ENCODE measurements around the gene MAL.

The MAL gene

GRCh38 chr2:95052804-95053479 is 27.4 kb downstream of the MAL start:
- H3K27ac ChIP-seq: no peak overlapping the region
- no peak for TF ChIP-seq CTCF (conservative IDR thresholded peaks at IDR 0.05)

- peak; percentile 12; the same call in 1 of the 2 replicates for TF ChIP-seq CTCF (conservative IDR thresholded peaks at IDR 0.05)
- no peak overlapping the region for H3K27ac ChIP-seq
Observed at GRCh38 chr2:95053543-95053942, 28.0 kb downstream of the MAL start.

- H3K27ac ChIP-seq: no peak overlapping the region
- TF ChIP-seq CTCF (conservative IDR thresholded peaks at IDR 0.05): no peak
Observed at GRCh38 chr2:95054016-95054415, 28.5 kb downstream of the MAL start.

- no peak for TF ChIP-seq CTCF (conservative IDR thresholded peaks at IDR 0.05)
Observed at GRCh38 chr2:95055262-95055661, 29.8 kb downstream of the MAL start.

GRCh38 chr2:95056044-95056443 is 30.5 kb downstream of the MAL start:
- H3K27ac ChIP-seq: no peak overlapping the region
- TF ChIP-seq CTCF (conservative IDR thresholded peaks at IDR 0.05): no peak

More at GRCh38 chr2:95055262-95055661, 29.8 kb downstream of the MAL start:
- H3K27ac ChIP-seq: no peak overlapping the region

- no peak for TF ChIP-seq CTCF (conservative IDR thresholded peaks at IDR 0.05)
- no peak overlapping the region for H3K27ac ChIP-seq
Observed at GRCh38 chr2:95056461-95057459, 31.3 kb downstream of the MAL start.
